Measurements from ENCODE around the gene IFT81. TPM values are rescaled to one million over a fixed set of nuclear protein-coding genes. Genes with fewer than 3 reads are reported as not detected.

Gene IFT81
- total and polyA plus RNA-seq, 2 donors (not counting 3 experiments of a cell fraction or from before 2014, with no cell fraction given): 2.4 to 9.8 TPM

DNA sequence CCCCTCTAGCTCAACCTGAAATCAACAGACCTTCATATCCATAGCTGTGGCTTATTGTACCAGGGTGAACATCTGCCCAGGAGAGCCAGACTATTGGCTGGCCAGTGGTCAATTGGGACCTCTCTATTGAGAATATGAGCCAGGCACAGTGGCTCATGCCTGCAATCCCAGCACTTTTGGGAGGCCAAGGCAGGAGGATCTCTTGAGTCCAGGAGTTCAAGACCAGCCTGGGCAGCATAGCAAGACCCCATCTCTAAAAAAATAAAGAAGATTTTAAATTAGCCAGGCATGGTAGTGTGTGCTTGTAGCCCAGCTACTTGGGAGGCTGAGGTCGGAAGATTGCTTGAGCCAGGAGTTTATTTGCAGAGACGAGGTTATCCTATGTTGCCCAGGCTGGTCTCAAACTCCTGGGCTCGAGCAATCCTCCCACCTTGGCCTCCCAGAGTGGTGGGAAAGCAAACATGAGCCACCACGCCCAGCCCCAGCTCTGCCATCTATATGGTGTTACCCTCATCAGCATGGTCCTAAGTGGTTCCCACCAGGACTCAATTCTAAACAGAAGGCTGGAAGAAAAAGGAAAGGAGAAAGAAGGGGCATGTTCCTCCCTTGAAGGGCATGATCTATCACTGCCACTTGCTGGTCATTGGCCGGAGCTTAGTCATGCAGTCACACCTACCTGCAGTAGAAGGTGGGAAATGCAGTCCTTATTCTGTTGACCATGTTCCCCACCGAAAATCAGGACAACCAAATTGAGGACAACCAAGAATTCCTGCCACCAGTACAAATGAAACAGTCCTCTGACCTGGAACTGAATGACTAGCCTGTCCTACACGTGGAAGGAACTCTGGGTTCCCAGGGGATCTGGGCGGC lies 33.7 kb upstream of the IFT81 start:
- H4K20me1 ChIP-seq (replicated peaks; ENCODE audit: control insufficient read depth, extremely low read depth, insufficient read depth, low read length): no peaks in the 10 kb centered on the region
- FAIRE-seq: no peak
- dilution Hi-C loops (cut with MboI; ENCODE audit: extremely low pct_ligation_motif_present, low sequenced_read_pairs) (no loop called here), intact Hi-C loops (cut with micrococcal nuclease) (no loop called here)
- H3K27me3 ChIP-seq (ENCODE audit: control insufficient read depth in 2 of 2, insufficient read depth in 2 of 2, low read length in 2 of 2): peaks cover 16 to 19% of the 10 kb centered on the region in 2 experiments
- no peak overlapping the region for H2AFZ ChIP-seq (ENCODE audit: low read depth, low read length)
- no peak overlapping the region for H3K4me3 ChIP-seq (replicated peaks in 1 of 3; ENCODE audit: insufficient read depth in 1 of 3, low read depth in 1 of 3, low read length in 3 of 3)
- no peak overlapping the region for H3K9ac ChIP-seq (replicated peaks; ENCODE audit: extremely low read depth, insufficient read depth, low read length)
- DNase-seq (ENCODE audit: low read depth, low spot score): no peak
- H3K4me2 ChIP-seq (ENCODE audit: insufficient read depth, low read length): no peak overlapping the region
- no peaks in the 10 kb centered on the region for H3K79me2 ChIP-seq (ENCODE audit: control insufficient read depth, insufficient read depth, low read length)
- H3K27ac ChIP-seq (ENCODE audit: insufficient read depth, low read depth, low read length): no peak overlapping the region
- no peaks in the 10 kb centered on the region for H3K9me1 ChIP-seq (replicated peaks; ENCODE audit: control insufficient read depth, extremely low read depth, insufficient read depth, low read length)
- TF ChIP-seq GATA2 (IDR thresholded peaks at IDR 0.05; ENCODE audit: insufficient read depth, insufficient read length, low read depth, low read length) (no peak), FOS (IDR thresholded peaks at IDR 0.05; ENCODE audit: borderline replicate concordance, insufficient read depth, low read length) (no peak), POLR2A (IDR thresholded peaks at IDR 0.05; ENCODE audit: low read depth, low read length) (no peak), JUN (IDR thresholded peaks at IDR 0.05; ENCODE audit: borderline replicate concordance, insufficient read depth, insufficient read length, low read depth) (no peak), EZH2 (IDR thresholded peaks at IDR 0.05; ENCODE audit: borderline replicate concordance, low read depth, low read length, severe bottlenecking) (no peak), POLR2AphosphoS5 (IDR thresholded peaks at IDR 0.05; ENCODE audit: insufficient read depth, low read depth, low read length) (no peak), MYC (IDR thresholded peaks at IDR 0.05; ENCODE audit: low read depth, low read length) (no peak)
- TF ChIP-seq, protein P1, sequence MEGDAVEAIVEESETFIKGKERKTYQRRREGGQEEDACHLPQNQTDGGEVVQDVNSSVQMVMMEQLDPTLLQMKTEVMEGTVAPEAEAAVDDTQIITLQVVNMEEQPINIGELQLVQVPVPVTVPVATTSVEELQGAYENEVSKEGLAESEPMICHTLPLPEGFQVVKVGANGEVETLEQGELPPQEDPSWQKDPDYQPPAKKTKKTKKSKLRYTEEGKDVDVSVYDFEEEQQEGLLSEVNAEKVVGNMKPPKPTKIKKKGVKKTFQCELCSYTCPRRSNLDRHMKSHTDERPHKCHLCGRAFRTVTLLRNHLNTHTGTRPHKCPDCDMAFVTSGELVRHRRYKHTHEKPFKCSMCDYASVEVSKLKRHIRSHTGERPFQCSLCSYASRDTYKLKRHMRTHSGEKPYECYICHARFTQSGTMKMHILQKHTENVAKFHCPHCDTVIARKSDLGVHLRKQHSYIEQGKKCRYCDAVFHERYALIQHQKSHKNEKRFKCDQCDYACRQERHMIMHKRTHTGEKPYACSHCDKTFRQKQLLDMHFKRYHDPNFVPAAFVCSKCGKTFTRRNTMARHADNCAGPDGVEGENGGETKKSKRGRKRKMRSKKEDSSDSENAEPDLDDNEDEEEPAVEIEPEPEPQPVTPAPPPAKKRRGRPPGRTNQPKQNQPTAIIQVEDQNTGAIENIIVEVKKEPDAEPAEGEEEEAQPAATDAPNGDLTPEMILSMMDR (IDR thresholded peaks at IDR 0.05; ENCODE audit: extremely low read depth in 1 of 2, insufficient read depth in 1 of 2, low read depth in 1 of 2, low read length in 2 of 2): no peak
- TF ChIP-seq, protein P2, sequence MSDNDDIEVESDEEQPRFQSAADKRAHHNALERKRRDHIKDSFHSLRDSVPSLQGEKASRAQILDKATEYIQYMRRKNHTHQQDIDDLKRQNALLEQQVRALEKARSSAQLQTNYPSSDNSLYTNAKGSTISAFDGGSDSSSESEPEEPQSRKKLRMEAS (IDR thresholded peaks at IDR 0.05; ENCODE audit: insufficient read depth, insufficient read length): no peak
- ChIA-PET POLR2A (no interaction called here), CTCF (interaction anchor here (1.2 to 2.4 kb wide), 3 partner anchors 9 to 39 kb away, joined by 3 to 8 read pairs (median 5); no protein-coding TSS in a partner anchor)
- H3K4me1 ChIP-seq (ENCODE audit: control insufficient read depth, extremely low read depth, insufficient read depth, low read length): no peaks in the 10 kb centered on the region
- BruUV-seq (replicated peaks): no TSS peak
- no peaks in the 10 kb centered on the region for H3K36me3 ChIP-seq (ENCODE audit: control insufficient read depth in 2 of 2, extremely low read depth in 1 of 2, insufficient read depth in 2 of 2, low read length in 2 of 2)
- H3K9me3 ChIP-seq (replicated peaks; ENCODE audit: control insufficient read depth, insufficient read depth, low read length): no peaks in the 10 kb centered on the region

Data from endothelial cell of umbilical vein (primary cell).